Stimulated activated naive CD8-positive, alpha-beta T cell treated with anti-CD3 and anti-CD28 coated beads, Interleukin-15, amount 100 ng/mL, for 72 hours (primary cell): Measurements from ENCODE around the gene PSG6.
"Not testable (repeated sequence)": the region's sequence is repeated elsewhere in the genome, so short reads cannot be mapped to it uniquely, and the experiment has no call there.

Source experiments
- ATAC-seq: fragments of 150-1000 bp; cut with Tn5 transposase; 2 replicates; pipeline ENCODE4 v1.10.0; 2021; ENCODE audit warnings: mild to moderate bottlenecking, moderate library complexity
- DNase-seq, 2 donors: peaks; one replicate each; pipeline ENCODE4 v3.0.0; 2021 to 2022
- H3K27ac Mint-ChIP-seq, 2 donors: one replicate each; pipeline ENCODE4 v1.8.0; 2022; ENCODE audit warnings: mild to moderate bottlenecking in 2 of 2, mixed read lengths in 2 of 2, moderate library complexity in 2 of 2
- H3K27me3 Mint-ChIP-seq: one replicate; pipeline ENCODE4 v1.8.0; 2022; ENCODE audit warnings: mixed read lengths
- H3K4me1 Mint-ChIP-seq: one replicate; pipeline ENCODE4 v1.8.0; 2022; ENCODE audit warnings: mild to moderate bottlenecking, mixed read lengths
- H3K4me3 Mint-ChIP-seq, 2 donors: one replicate each; pipeline ENCODE4 v1.8.0; 2022; ENCODE audit warnings: mild to moderate bottlenecking in 2 of 2, mixed read lengths in 2 of 2, moderate library complexity in 1 of 2
- H3K9me3 Mint-ChIP-seq, 2 donors: one replicate each; pipeline ENCODE4 v1.8.0; 2022; ENCODE audit warnings: mixed read lengths in 2 of 2

Gene PSG6

GRCh38 chr19:42881279-42881678 lies 36.4 kb downstream of the PSG6 start:
- not testable (repeated sequence) for H3K4me1 Mint-ChIP-seq

GRCh38 chr19:42880621-42881020 lies 37.1 kb downstream of the PSG6 start:
- not testable (repeated sequence) for DNase-seq, H3K4me3 Mint-ChIP-seq, H3K9me3 Mint-ChIP-seq, ATAC-seq, H3K4me1 Mint-ChIP-seq
- Mint-ChIP-seq H3K27ac (peak overlapping the region in 1 of 2 donors; percentile 64), H3K27me3 (peaks cover 43% of the 10 kb centered on the region)

More at GRCh38 chr19:42881279-42881678, 36.4 kb downstream of the PSG6 start:
- not testable (repeated sequence) for DNase-seq, H3K9me3 Mint-ChIP-seq, ATAC-seq, H3K27ac Mint-ChIP-seq, H3K4me3 Mint-ChIP-seq
- H3K27me3 Mint-ChIP-seq: peaks cover 49% of the 10 kb centered on the region

- no peaks in the 10 kb centered on the region for H3K9me3 Mint-ChIP-seq
- no peaks in the 10 kb centered on the region for H3K4me1 Mint-ChIP-seq
- H3K4me3 Mint-ChIP-seq: no peak within 1 kb of the TSS
- H3K27me3 Mint-ChIP-seq: peaks cover 32% of the 10 kb centered on the region
- no peak for DNase-seq
- peak within 1 kb of the TSS; percentile 44 to 65 for H3K27ac Mint-ChIP-seq
- no peak for ATAC-seq
Measured at GRCh38 chr19:42879613-42880012, 38.1 kb downstream of the PSG6 start, which contains the start of gene PSG1. PSG1 (minus strand) TSS chr19:42879713; CDS start chr19:42879581, 132 bp downstream.

- not testable (repeated sequence) for H3K9me3 Mint-ChIP-seq, DNase-seq, H3K4me3 Mint-ChIP-seq, H3K27ac Mint-ChIP-seq, ATAC-seq, H3K4me1 Mint-ChIP-seq
- peaks cover 21% of the 10 kb centered on the region for H3K27me3 Mint-ChIP-seq
Measured at GRCh38 chr19:42876596-42876995, 41.1 kb downstream of the PSG6 start.

- not testable (repeated sequence) for DNase-seq, H3K4me3 Mint-ChIP-seq, H3K9me3 Mint-ChIP-seq, ATAC-seq, H3K4me1 Mint-ChIP-seq
- Mint-ChIP-seq H3K27ac (peak overlapping the region in 1 of 2 donors; percentile 81), H3K27me3 (peaks cover 16% of the 10 kb centered on the region)
Measured at GRCh38 chr19:42875881-42876280, 41.8 kb downstream of the PSG6 start.

- not testable (repeated sequence) for ATAC-seq, H3K9me3 Mint-ChIP-seq, H3K4me1 Mint-ChIP-seq, H3K4me3 Mint-ChIP-seq, H3K27ac Mint-ChIP-seq, H3K27me3 Mint-ChIP-seq, DNase-seq
Measured at GRCh38 chr19:42874901-42875813, 42.5 kb downstream of the PSG6 start.

- H3K9me3 Mint-ChIP-seq, ATAC-seq, H3K27ac Mint-ChIP-seq, H3K4me3 Mint-ChIP-seq, H3K4me1 Mint-ChIP-seq, DNase-seq: not testable (repeated sequence)
- H3K27me3 Mint-ChIP-seq: peaks cover 11% of the 10 kb centered on the region
Measured at GRCh38 chr19:42874136-42874535, 43.6 kb downstream of the PSG6 start.

- no peaks in the 10 kb centered on the region for H3K9me3 Mint-ChIP-seq
- no peak for DNase-seq
- no peak overlapping the region for H3K4me3 Mint-ChIP-seq
- peaks cover 16% of the 10 kb centered on the region for H3K27me3 Mint-ChIP-seq
- ATAC-seq: no peak
- H3K27ac Mint-ChIP-seq: no peak overlapping the region
- no peaks in the 10 kb centered on the region for H3K4me1 Mint-ChIP-seq
Measured at GRCh38 chr19:42872608-42873007, 45.1 kb downstream of the PSG6 start.

GRCh38 chr19:42857544-42857867 lies 60.2 kb downstream of the PSG6 start:
- ATAC-seq (no peak), DNase-seq (no peak)
- Mint-ChIP-seq H3K9me3 (no peaks in the 10 kb centered on the region), H3K27ac (no peak overlapping the region), H3K4me1 (no peaks in the 10 kb centered on the region), H3K4me3 (no peak overlapping the region), H3K27me3 (peaks cover 9% of the 10 kb centered on the region)

- H3K9me3 Mint-ChIP-seq, H3K4me3 Mint-ChIP-seq, H3K27me3 Mint-ChIP-seq, ATAC-seq, H3K4me1 Mint-ChIP-seq: not testable (repeated sequence)
- peak; percentile 24 to 33 for DNase-seq
- peak overlapping the region in 1 of 2 donors; percentile 55 for H3K27ac Mint-ChIP-seq
Measured at GRCh38 chr19:42856866-42857543, 60.7 kb downstream of the PSG6 start.

GRCh38 chr19:42854745-42855144 lies 62.9 kb downstream of the PSG6 start:
- H3K4me3 Mint-ChIP-seq, DNase-seq, H3K27ac Mint-ChIP-seq, H3K9me3 Mint-ChIP-seq, H3K27me3 Mint-ChIP-seq, ATAC-seq, H3K4me1 Mint-ChIP-seq: not testable (repeated sequence)

GRCh38 chr19:42853231-42853630 lies 64.5 kb downstream of the PSG6 start:
- ATAC-seq, DNase-seq, H3K4me1 Mint-ChIP-seq, H3K9me3 Mint-ChIP-seq, H3K4me3 Mint-ChIP-seq, H3K27ac Mint-ChIP-seq, H3K27me3 Mint-ChIP-seq: not testable (repeated sequence)

- not testable (repeated sequence) for H3K9me3 Mint-ChIP-seq, DNase-seq
Measured at GRCh38 chr19:42852821-42853220, 64.9 kb downstream of the PSG6 start.

More at GRCh38 chr19:42852821-42853220, 64.9 kb downstream of the PSG6 start:
- not testable (repeated sequence) for H3K27me3 Mint-ChIP-seq, H3K4me1 Mint-ChIP-seq, ATAC-seq, H3K4me3 Mint-ChIP-seq, H3K27ac Mint-ChIP-seq
